DOHH2 (cell line): ENCODE results near the gene HSD11B1.

ENCODE experiments used
- H3F3A ChIP-seq: fragments of 200-600 bp; sonication (generic), shearing (Covaris generic); 2 replicates; pipeline ENCODE4 v1.6.0; 2016; ENCODE audit warnings: antibody characterized with exemption, mild to moderate bottlenecking; ENCODE audit not compliant: control insufficient read depth, insufficient read depth
- H3K27ac ChIP-seq: fragments of 200-600 bp; sonication (generic); 2 replicates; pipeline ENCODE4 v1.5.1; 2014; ENCODE audit warnings: low read depth, mild to moderate bottlenecking, low read length, moderate library complexity
- H3K27me3 ChIP-seq: fragments of 200-600 bp; sonication (generic); 2 replicates; pipeline ENCODE4 v1.6.1; 2014; ENCODE audit warnings: mild to moderate bottlenecking, low read length, mixed read lengths; ENCODE audit not compliant: control insufficient read depth
- H3K36me3 ChIP-seq: fragments of 200-600 bp; sonication (generic); 2 replicates; pipeline ENCODE4 v1.6.1; 2014; ENCODE audit warnings: mild to moderate bottlenecking, low read length, moderate library complexity, mixed read lengths; ENCODE audit not compliant: control insufficient read depth
- H3K4me1 ChIP-seq: fragments of 200-600 bp; sonication (generic); 2 replicates; pipeline ENCODE4 v1.6.1; 2014; ENCODE audit warnings: mild to moderate bottlenecking, low read length, mixed read lengths; ENCODE audit not compliant: control insufficient read depth
- H3K4me2 ChIP-seq: fragments of 200-600 bp; sonication (generic); 2 replicates; pipeline ENCODE4 v1.6.0; 2014; ENCODE audit warnings: mild to moderate bottlenecking, low read length, moderate library complexity
- H3K4me3 ChIP-seq: fragments of 200-600 bp; sonication (generic); 2 replicates; pipeline ENCODE4 v1.5.1; 2014; ENCODE audit warnings: mild to moderate bottlenecking, low read length, mixed read lengths
- H3K79me2 ChIP-seq: fragments of 200-600 bp; sonication (generic); 2 replicates; pipeline ENCODE4 v1.6.1; 2014; ENCODE audit warnings: mild to moderate bottlenecking, low read length, mixed read lengths; ENCODE audit not compliant: control insufficient read depth
- H3K9me2 ChIP-seq: fragments of 200-600 bp; sonication (generic); replicated peaks from 2 replicates; pipeline ENCODE4 v1.6.1; 2014; ENCODE audit warnings: mild to moderate bottlenecking, low read length, mixed read lengths; ENCODE audit not compliant: control insufficient read depth
- H3K9me3 ChIP-seq: fragments of 200-600 bp; sonication (generic); 2 replicates; pipeline ENCODE4 v1.6.1; 2014; ENCODE audit warnings: antibody characterized with exemption, low read length, mixed read lengths; ENCODE audit not compliant: control insufficient read depth, insufficient read depth
- H4K20me1 ChIP-seq: fragments of 200-600 bp; sonication (generic); 2 replicates; pipeline ENCODE4 v1.6.0; 2014; ENCODE audit warnings: low read depth, mild to moderate bottlenecking, antibody characterized with exemption, low read length, moderate library complexity; ENCODE audit not compliant: control insufficient read depth, insufficient read depth
- CTCF ChIP-seq: fragments of 200-600 bp; sonication (generic); IDR thresholded peaks from one replicate; pipeline ENCODE4 v1.5.1; 2014; ENCODE audit warnings: antibody characterized with exemption, mild to moderate bottlenecking, low read depth, low read length; ENCODE audit not compliant: poor library complexity, severe bottlenecking
- EZH2phosphoT487 ChIP-seq: fragments of 200-600 bp; sonication (generic); IDR thresholded peaks from 2 replicates; pipeline ENCODE4 v1.6.1; 2017; ENCODE audit warnings: borderline replicate concordance, mild to moderate bottlenecking, antibody characterized with exemption, low read length, moderate library complexity, mixed read lengths

Gene HSD11B1

DNA sequence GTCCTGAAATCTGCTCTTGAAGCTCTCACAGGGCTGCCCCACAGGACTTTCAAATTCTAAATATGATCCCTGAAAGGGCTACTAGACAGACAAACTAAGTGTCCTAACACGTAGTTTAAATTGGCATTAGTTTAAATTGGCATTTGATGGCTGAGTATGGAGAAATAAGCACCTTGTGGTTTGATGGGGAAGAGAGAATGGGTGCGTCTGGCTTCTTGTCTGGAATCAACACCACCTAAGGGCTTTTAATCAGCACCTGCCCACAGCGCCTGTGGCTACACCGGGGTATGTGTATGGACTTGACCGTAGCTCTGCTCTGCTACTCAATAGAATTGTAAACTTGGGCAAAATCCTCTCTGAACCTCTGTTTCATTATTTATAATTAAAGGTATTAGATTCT lies 46.7 kb upstream of the HSD11B1 start:
- Histone ChIP-seq H3K4me3 (no peak overlapping the region), H3K9me3 (no peaks in the 10 kb centered on the region), H3K27ac (no peak overlapping the region), H3K4me1 (peaks cover 4% of the 10 kb centered on the region; the same call in 1 of the 2 replicates), H3K79me2 (no peaks in the 10 kb centered on the region), H3K36me3 (no peaks in the 10 kb centered on the region), H4K20me1 (no peaks in the 10 kb centered on the region), H3K27me3 (no peaks in the 10 kb centered on the region), H3F3A (no peaks in the 10 kb centered on the region), H3K4me2 (no peak overlapping the region), H3K9me2 (no peaks in the 10 kb centered on the region)
- no peak for TF ChIP-seq EZH2phosphoT487
- TF ChIP-seq CTCF: no peak

DNA sequence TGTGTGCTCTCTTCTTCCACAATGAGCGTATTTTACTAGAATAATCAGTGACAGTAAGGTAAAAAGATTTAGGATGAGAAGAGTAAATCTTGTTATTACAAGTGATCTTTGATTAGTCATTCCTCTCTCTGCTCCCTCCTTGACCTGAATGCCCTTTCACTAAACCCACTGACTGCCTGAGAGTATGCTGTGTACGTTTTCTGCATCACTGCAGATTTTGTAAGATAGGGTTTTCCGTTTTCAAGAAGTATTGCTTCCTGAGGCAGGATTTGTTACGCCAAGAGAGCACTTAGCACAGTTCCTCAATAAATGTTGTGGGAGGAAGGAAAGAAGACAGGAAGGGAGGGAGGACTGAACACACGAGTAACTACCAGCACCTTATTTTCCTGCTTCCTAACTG lies 44.7 kb upstream of the HSD11B1 start:
- no peaks in the 10 kb centered on the region for H3K36me3 ChIP-seq
- H4K20me1 ChIP-seq: no peaks in the 10 kb centered on the region
- H3K79me2 ChIP-seq: no peaks in the 10 kb centered on the region
- TF ChIP-seq CTCF (no peak), EZH2phosphoT487 (no peak)
- no peaks in the 10 kb centered on the region for H3F3A ChIP-seq
- H3K9me3 ChIP-seq: no peaks in the 10 kb centered on the region
- H3K27me3 ChIP-seq: no peaks in the 10 kb centered on the region
- no peak overlapping the region for H3K27ac ChIP-seq
- H3K4me1 ChIP-seq: peaks cover 4% of the 10 kb centered on the region; the same call in 1 of the 2 replicates
- no peak overlapping the region for H3K4me2 ChIP-seq
- H3K9me2 ChIP-seq: no peaks in the 10 kb centered on the region
- no peak overlapping the region for H3K4me3 ChIP-seq

GRCh38 chr1:209661071-209661470 lies 43.6 kb upstream of the HSD11B1 start:
- no peaks in the 10 kb centered on the region for H3K27me3 ChIP-seq
- no peak overlapping the region for H3K27ac ChIP-seq
- no peak overlapping the region for H3K4me2 ChIP-seq
- TF ChIP-seq CTCF (no peak), EZH2phosphoT487 (no peak)
- H3K79me2 ChIP-seq: no peaks in the 10 kb centered on the region
- no peaks in the 10 kb centered on the region for H4K20me1 ChIP-seq
- H3K9me2 ChIP-seq: no peaks in the 10 kb centered on the region
- H3K9me3 ChIP-seq: no peaks in the 10 kb centered on the region
- H3K36me3 ChIP-seq: no peaks in the 10 kb centered on the region
- H3K4me1 ChIP-seq: peaks cover 4% of the 10 kb centered on the region; the same call in 1 of the 2 replicates
- H3F3A ChIP-seq: no peaks in the 10 kb centered on the region
- H3K4me3 ChIP-seq: no peak overlapping the region
